ENCODE measurements around the gene BASP1.
"Not testable (repeated sequence)": the region's sequence is repeated elsewhere in the genome, so short reads cannot be mapped to it uniquely, and the experiment has no call there.

The BASP1 gene

DNA sequence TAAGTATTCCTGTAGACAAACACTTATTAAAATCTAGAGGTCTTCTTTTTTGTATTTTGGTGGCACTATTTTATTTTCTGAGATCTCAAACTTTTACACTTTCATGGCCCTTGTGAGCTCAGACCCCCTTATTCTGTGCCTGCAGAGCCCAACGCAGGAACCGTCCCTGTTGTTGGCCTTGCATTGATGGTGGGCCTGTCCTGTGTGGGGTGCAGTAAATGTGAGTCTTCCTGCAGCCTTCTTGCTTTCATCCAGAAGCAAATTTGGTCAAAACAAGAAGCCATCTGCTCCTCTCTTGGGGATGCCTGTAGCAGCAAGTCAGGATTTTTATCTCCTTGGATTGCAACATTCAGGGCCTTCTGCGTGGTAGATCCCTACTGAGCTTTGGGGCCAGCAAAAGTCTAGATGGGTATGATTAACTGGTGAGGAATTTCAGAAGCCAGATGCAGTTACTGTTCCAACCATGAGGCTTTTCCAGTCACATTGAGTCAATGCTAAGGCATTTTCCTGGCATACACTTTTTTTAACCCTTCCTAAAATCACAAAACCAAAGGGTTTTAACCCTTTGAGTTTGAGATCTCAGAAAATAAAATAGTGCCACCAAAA is 31.7 kb downstream of the BASP1 start:
- DNase-seq (ENCODE audit: extremely low read depth in 1 of 2, low read depth in 1 of 2) = no peak

DNA sequence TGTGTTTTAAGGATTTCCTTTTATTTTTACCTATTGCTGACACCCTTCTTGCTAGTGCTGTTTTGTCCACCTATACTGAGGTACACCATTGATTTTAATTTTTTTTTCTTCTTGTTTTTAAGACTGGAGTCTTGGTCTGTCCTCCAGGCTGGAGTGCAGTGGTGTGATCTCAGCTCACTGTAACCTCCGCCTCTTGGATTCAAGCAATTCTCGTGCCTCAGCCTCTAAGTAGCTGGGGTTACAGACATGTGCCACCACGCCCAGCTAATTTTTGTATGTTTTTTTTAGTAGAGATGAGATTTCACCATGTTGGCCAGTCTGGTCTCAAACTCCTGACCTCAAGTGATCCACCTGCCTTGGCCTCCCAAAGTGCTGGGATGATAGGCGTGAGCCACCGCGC is 32.4 kb downstream of the BASP1 start:
- not testable (repeated sequence) for DNase-seq (ENCODE audit: extremely low read depth in 1 of 2, low read depth in 1 of 2)

DNA sequence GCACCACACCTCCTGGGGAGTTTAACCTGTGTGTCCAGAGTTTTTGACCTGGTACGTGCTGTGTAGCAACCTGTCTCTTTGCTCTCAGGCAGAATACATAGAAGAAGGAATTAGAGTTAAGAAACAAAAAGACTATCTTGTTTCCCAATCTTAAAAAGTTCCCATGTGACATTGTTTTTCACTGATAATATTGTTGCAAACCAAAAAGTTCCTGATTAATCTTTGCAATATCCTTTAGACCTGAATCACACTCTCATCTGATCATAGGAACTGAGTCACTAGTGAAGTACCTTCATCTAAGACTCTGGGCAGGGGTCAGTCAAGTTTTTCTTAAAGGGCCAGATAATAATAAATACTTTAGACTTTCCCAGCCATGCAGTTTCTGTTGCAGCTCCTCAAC is 35.1 kb downstream of the BASP1 start:
- no peak for DNase-seq (ENCODE audit: extremely low read depth in 1 of 2, low read depth in 1 of 2)

GRCh38 chr5:17255471-17256021 is 38.1 kb downstream of the BASP1 start:
- DNase-seq (ENCODE audit: extremely low read depth in 1 of 2, low read depth in 1 of 2) = no peak

GRCh38 chr5:17256171-17256570 is 38.7 kb downstream of the BASP1 start:
- DNase-seq (ENCODE audit: extremely low read depth in 1 of 2, low read depth in 1 of 2) = no peak

- DNase-seq (ENCODE audit: extremely low read depth in 1 of 2, low read depth in 1 of 2) = no peak
Observed at GRCh38 chr5:17256839-17257238, 39.4 kb downstream of the BASP1 start.

GRCh38 chr5:17257705-17258273 is 40.4 kb downstream of the BASP1 start:
- DNase-seq (ENCODE audit: extremely low read depth in 1 of 2, low read depth in 1 of 2) = no peak

DNA sequence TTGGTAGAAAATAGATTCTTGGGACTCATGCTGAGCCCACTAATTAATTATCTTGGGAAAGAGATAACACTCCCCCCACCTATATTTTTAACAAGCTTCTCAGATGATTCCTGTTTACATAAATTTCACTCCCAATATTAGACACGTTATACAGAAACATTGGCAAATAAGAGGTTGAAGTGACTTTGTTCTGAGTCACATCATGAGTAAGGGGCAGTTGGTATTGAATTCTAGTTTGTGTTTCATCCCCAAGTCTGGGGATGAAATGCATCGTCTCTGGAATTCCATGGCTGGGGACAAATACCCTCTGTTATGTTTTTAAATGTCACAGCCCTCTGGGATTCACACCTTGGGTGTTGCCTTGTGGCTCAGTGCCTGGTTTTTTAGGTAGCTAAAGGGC is 41.0 kb downstream of the BASP1 start:
- no peak for DNase-seq (ENCODE audit: extremely low read depth in 1 of 2, low read depth in 1 of 2)

- not testable (repeated sequence) for DNase-seq (ENCODE audit: extremely low read depth in 1 of 2, low read depth in 1 of 2)
Observed at GRCh38 chr5:17259012-17259411, 41.6 kb downstream of the BASP1 start.

DNA sequence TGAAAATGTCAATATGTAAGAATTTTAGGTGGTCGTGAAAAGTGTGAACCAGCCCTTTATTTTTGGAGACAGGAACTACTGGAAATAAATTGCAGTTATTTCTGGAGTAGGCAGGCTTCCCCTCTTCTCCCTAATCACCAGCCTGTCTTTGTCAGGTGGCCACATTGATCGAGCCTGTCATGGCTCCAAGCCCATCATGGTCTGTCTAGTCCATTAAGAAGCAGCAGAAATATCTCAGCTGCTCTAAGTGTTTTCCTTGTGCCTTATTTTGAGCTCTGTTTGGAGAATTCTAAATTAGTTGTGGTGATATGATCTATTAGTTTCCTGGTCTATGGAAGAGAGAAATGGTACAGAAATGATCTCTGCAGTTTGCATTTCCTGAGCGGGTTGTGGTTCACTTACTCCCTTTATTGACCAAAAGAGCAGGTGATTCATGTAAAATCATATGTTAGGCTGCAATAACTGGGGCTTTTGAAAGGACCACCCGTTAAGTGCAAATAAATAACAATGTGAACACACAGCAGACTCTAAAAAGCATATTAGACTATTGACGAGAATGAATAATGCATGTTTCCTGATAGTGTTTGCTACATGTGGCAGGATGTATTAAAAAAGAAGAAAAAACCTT is 42.3 kb downstream of the BASP1 start:
- DNase-seq (ENCODE audit: extremely low read depth in 1 of 2, low read depth in 1 of 2) = no peak

- no peak for DNase-seq (ENCODE audit: extremely low read depth in 1 of 2, low read depth in 1 of 2)
Observed at GRCh38 chr5:17260549-17260948, 43.1 kb downstream of the BASP1 start.

DNA sequence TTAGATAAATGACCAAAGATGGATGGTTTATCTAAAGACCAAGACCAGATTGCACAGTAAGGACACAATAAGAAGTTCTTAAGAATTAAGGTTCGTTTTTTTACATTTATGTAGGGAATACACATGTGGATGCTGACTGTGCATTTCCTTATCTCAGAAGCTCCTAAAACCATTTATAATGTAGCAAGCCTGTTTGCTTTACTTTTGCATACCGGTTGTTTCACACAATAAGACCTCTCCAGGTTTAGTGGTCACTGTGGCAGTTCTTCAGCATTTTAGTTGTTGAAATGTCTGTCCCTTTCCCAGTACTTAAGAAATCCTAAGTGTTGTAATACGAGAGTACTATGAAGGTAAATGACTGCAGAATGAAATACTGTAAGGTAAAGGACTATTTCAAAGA is 43.6 kb downstream of the BASP1 start:
- no peak for DNase-seq (ENCODE audit: extremely low read depth in 1 of 2, low read depth in 1 of 2)

- DNase-seq (ENCODE audit: extremely low read depth in 1 of 2, low read depth in 1 of 2) = no peak
Observed at GRCh38 chr5:17265041-17265440, 47.6 kb downstream of the BASP1 start.

GRCh38 chr5:17267106-17267505 is 49.7 kb downstream of the BASP1 start:
- DNase-seq (ENCODE audit: extremely low read depth in 1 of 2, low read depth in 1 of 2) = no peak

- no peak for DNase-seq (ENCODE audit: extremely low read depth in 1 of 2, low read depth in 1 of 2)
Observed at GRCh38 chr5:17269201-17269600, 51.8 kb downstream of the BASP1 start.

GRCh38 chr5:17272111-17272510 is 54.7 kb downstream of the BASP1 start:
- no peak for DNase-seq (ENCODE audit: extremely low read depth in 1 of 2, low read depth in 1 of 2)

- DNase-seq (ENCODE audit: extremely low read depth in 1 of 2, low read depth in 1 of 2) = no peak
Observed at GRCh38 chr5:17275289-17276158, 58.1 kb downstream of the BASP1 start.

DNA sequence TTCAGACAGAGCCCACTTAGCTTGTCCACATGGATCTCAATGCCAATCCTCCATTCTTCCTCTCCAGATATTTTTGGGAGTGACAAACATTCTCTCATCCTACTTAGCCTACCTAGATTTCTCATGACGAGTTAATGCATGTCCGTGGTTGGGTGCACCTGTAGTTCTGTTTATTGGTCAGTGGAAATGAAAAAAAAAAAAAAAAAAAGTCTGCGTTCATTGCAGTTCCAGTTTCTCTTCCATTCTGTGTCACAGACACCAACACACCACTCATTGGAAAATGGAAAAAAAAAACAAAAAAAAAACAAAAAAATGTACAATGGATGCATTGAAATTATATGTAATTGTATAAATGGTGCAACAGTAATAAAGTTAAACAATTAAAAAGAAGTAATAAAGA is 59.0 kb downstream of the BASP1 start:
- DNase-seq (ENCODE audit: extremely low read depth in 1 of 2, low read depth in 1 of 2) = no peak

DNA sequence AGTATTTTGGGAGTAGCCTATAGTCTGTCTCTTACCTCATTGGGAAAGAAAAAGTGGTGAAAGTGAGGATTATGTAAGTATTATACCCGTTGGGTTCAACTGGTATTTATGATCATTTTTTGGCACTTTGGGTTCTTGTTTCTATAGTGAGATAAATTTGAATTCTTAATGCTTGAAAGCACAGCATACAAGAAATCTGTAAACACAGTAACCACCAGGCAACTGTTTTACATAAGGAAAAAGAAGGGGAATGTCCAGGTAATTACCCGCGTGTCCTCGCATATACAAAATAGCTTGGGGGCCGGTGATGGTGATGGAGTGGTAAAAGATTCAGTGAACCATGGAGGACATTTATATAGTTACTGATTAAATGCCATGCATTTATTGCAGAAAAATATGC is 60.5 kb downstream of the BASP1 start:
- no peak for DNase-seq (ENCODE audit: extremely low read depth in 1 of 2, low read depth in 1 of 2)

DNA sequence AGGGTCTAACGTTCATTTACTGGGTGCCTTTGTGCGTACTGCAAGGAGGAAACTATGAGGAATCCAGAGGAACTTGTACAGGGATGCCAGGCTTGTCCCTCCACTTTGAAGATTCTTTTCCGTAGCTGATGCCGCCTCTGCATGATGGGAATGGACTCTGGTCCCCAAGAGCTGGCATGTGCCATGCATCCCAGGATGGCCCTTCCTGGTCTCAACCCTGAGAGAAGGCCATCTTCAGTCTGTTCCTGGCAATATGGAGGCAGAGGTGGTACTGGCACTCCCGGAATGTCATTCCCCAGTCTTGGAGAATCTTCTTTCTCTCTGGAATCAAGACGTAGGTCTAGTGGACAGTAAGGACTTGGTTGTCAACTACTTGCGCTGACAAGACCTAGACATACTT is 61.5 kb downstream of the BASP1 start:
- DNase-seq (ENCODE audit: extremely low read depth in 1 of 2, low read depth in 1 of 2) = no peak

DNA sequence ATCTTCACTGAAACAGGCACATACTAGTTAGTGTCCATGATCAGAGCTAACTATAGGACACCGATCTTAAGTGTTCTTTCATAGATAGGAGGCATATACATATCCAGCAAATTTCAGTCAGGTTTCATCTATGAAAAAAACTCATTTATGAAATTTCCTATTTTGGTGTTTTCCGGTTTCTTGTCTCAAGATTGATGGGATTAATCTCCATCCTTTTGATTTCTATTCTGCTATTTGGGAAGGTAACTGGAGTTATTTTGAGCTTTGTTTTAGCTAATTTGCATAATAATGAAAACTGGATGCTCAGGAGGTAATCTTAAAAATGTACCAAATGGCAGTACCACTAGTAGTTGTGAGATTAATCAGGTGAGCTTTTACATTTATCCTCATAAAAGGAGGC is 62.1 kb downstream of the BASP1 start:
- no peak for DNase-seq (ENCODE audit: extremely low read depth in 1 of 2, low read depth in 1 of 2)
